Mucosa of descending colon (tissue), 3 donors: ENCODE data around the gene PTPRQ. TPM values are rescaled to one million over a fixed set of nuclear protein-coding genes. Genes with fewer than 3 reads are reported as not detected.

Source experiments
- ATAC-seq: fragments of 200-7000 bp; cut with Tn5 transposase; one replicate; pipeline ENCODE4 v1.9.1; 2020; ENCODE audit warnings: mild to moderate bottlenecking, moderate library complexity
- DNase-seq, 3 donors: peaks; one replicate each; pipeline ENCODE4 v3.0.0-alpha.2; 2020
- H3K36me3 ChIP-seq: fragments of 200-600 bp; one replicate; pipeline ENCODE4 v1.8.0; 2021; ENCODE audit warnings: low read depth, mild to moderate bottlenecking
- H3K4me1 ChIP-seq: fragments of 200-600 bp; one replicate; pipeline ENCODE4 v1.8.0; 2021; ENCODE audit warnings: low read depth, mild to moderate bottlenecking
- H3K4me3 ChIP-seq: fragments of 200-600 bp; one replicate; pipeline ENCODE4 v1.8.0; 2021; ENCODE audit warnings: mild to moderate bottlenecking
- H3K9me3 ChIP-seq: fragments of 200-600 bp; one replicate; pipeline ENCODE4 v1.8.0; 2021; ENCODE audit warnings: mild to moderate bottlenecking
- intact Hi-C, 2 donors: fragments of 100-400 bp; cut with DNase I in 1 of 2; cut with micrococcal nuclease in 1 of 2; formaldehyde crosslinking; loops; one replicate each; pipeline versions ENCODE4 v1.11.0 to v1.11.1; 2022; cut with DNase I, micrococcal nuclease
- total RNA-seq, 3 donors: library from RNA; stranded (reverse); fragmentation: NEBNext Ultra II Directional in 2 of 3; extraction: Animal tissue kit (Norgen Biotek cat#: 25700) in 2 of 3; gene quantifications; one replicate each; pipeline versions ENCODE4 v1.2.1 to v1.2.4, GENCODE V29; 2021 to 2023
- TF ChIP-seq, protein P1 (sequence below): fragments of 200-600 bp; IDR thresholded peaks from one replicate; pipeline ENCODE4 v1.8.0; 2022; ENCODE audit warnings: antibody characterized with exemption, mild to moderate bottlenecking
- donor health status: DM: no; HTN: no; CAD: no; lungs with moderate emphysema.
- donor health status: DM: no; HTN: no; CAD: no.
- donor health status: DM: no; HTN: yes; CAD: no.

PTPRQ gene
- total RNA-seq, 3 donors from 2014 or later: 0.16 TPM; not detected in 2

- H3K36me3 ChIP-seq: no peaks in the 10 kb centered on the region
- TF ChIP-seq, protein P1, sequence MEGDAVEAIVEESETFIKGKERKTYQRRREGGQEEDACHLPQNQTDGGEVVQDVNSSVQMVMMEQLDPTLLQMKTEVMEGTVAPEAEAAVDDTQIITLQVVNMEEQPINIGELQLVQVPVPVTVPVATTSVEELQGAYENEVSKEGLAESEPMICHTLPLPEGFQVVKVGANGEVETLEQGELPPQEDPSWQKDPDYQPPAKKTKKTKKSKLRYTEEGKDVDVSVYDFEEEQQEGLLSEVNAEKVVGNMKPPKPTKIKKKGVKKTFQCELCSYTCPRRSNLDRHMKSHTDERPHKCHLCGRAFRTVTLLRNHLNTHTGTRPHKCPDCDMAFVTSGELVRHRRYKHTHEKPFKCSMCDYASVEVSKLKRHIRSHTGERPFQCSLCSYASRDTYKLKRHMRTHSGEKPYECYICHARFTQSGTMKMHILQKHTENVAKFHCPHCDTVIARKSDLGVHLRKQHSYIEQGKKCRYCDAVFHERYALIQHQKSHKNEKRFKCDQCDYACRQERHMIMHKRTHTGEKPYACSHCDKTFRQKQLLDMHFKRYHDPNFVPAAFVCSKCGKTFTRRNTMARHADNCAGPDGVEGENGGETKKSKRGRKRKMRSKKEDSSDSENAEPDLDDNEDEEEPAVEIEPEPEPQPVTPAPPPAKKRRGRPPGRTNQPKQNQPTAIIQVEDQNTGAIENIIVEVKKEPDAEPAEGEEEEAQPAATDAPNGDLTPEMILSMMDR: no peak
- H3K4me1 ChIP-seq: no peaks in the 10 kb centered on the region
- H3K4me3 ChIP-seq: no peak overlapping the region
- ATAC-seq: no peak
- no peaks in the 10 kb centered on the region for H3K9me3 ChIP-seq
- DNase-seq: no peak
- intact Hi-C loops: no loop called here
Observed at GRCh38 chr12:80549298-80549697, 105.3 kb downstream of the PTPRQ start.

DNA sequence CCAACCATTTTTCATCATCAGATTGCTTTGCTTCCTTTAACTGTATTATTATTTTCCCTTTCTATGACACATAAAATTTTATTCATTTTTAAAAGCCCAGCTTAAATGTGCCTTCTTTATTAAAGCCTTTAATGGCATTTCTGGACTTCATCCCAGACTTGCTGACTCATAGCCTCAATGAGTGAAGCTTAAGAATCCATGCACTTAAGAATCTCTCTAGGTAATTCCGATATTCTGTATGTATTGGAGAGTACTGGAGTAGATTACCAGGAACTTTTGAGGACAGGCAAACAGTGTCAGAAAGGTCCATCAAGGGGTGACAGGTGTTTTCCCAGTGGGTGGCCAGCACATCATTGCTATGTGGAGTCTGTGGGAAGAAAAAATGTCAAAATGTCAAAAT is 107.9 kb downstream of the PTPRQ start:
- no peaks in the 10 kb centered on the region for H3K4me1 ChIP-seq
- TF ChIP-seq, protein P1: no peak
- intact Hi-C loops: no loop called here
- no peak overlapping the region for H3K4me3 ChIP-seq
- no peaks in the 10 kb centered on the region for H3K9me3 ChIP-seq
- ATAC-seq: no peak
- DNase-seq: peak in 1 of 3 donors; percentile 5
- no peaks in the 10 kb centered on the region for H3K36me3 ChIP-seq

DNA sequence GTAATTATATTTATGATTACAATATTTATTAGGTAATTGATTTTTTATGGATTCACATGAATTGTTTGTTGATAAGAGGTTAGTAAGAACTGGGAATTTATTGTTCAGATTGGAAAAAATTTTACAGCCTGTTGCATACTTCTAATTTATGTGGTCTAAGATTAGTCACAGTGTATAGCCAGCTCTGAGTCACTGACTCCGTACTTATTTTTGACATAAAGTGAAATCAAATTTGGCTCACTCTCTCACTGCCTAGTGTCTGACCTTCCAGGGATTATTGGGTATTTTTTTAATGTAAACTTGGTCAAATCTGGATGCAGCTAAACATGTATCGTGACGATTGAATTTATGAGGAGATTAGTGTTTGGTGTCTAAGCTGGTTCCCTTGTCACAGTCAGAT is 109.3 kb downstream of the PTPRQ start:
- no peaks in the 10 kb centered on the region for H3K9me3 ChIP-seq
- ATAC-seq (no peak), DNase-seq (no peak)
- no peak overlapping the region for H3K4me3 ChIP-seq
- H3K4me1 ChIP-seq: no peaks in the 10 kb centered on the region
- no peaks in the 10 kb centered on the region for H3K36me3 ChIP-seq
- TF ChIP-seq, protein P1: no peak
- intact Hi-C loops: no loop called here

DNA sequence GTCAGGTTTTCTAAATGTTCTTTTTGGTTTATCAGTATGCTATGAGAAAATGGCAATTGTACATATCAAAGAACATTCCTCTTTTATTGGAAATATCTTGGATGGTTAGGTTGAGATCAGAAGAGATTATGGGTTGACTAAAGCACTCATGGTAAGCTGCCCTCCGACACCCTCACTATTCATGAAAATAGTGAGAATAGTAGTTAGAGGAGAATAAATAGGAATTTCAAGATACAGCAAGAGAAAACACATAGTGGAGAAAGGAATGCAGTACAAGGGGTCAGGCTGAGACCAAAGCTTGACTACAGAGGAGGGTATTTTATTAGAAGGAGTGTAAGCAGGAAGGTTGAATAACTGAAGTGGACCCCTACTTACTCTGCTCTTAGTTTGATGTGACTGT is 112.5 kb downstream of the PTPRQ start:
- TF ChIP-seq, protein P1: no peak
- intact Hi-C loops: no loop called here
- no peaks in the 10 kb centered on the region for H3K9me3 ChIP-seq
- no peaks in the 10 kb centered on the region for H3K4me1 ChIP-seq
- no peak overlapping the region for H3K4me3 ChIP-seq
- H3K36me3 ChIP-seq: no peaks in the 10 kb centered on the region
- no peak for DNase-seq
- ATAC-seq: no peak

DNA sequence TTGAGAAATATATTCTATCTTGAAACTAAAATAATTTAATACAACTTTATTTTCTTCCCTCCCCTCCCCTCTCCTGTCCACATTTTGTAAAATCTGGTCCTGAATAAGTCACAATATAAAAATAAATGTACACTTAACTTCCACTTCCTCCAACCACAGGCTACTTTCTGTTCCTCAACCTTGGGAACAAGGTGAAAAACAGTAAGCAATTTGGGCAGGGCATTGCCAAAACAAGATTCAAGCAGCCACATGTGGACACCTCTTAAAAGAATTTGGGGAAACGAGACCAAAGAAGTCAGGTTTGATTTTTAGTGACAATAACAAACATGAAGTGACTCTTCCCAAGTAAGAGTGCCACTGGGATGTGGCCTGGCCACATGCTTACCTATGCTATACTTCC is 115.7 kb downstream of the PTPRQ start:
- TF ChIP-seq, protein P1: no peak
- H3K4me1 ChIP-seq: no peaks in the 10 kb centered on the region
- H3K36me3 ChIP-seq: no peaks in the 10 kb centered on the region
- intact Hi-C loops: no loop called here
- ATAC-seq (no peak), DNase-seq (no peak)
- H3K9me3 ChIP-seq: no peaks in the 10 kb centered on the region
- H3K4me3 ChIP-seq: no peak overlapping the region

DNA sequence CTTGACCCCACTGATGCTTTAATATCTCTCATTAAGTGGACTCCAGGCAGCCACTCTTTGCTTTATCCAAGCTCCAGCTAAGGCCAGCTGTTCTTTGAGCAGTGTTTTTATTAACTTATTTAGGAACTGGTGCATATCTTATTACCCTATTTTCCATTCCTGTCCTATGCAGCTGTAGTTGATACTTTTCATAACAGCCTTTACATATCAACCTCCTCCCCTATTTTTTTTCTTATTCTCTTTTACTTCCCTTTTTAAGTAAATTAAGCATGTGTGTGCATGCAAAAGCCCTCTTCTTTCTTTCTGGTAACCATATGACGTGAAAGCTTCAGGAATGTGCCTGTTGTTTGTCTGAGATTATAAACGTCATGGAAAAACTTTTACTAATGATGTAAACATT is 121.2 kb downstream of the PTPRQ start:
- ATAC-seq: no peak

More for the DNA sequence above, 121.2 kb downstream of the PTPRQ start:
- DNase-seq: no peak
- H3K36me3 ChIP-seq: no peaks in the 10 kb centered on the region
- no peaks in the 10 kb centered on the region for H3K4me1 ChIP-seq
- no peaks in the 10 kb centered on the region for H3K9me3 ChIP-seq
- intact Hi-C loops: no loop called here
- H3K4me3 ChIP-seq: no peak overlapping the region
- TF ChIP-seq, protein P1: no peak
